HepG2 (cell line): Measurements from ENCODE around the gene BCAS1. TPM values are rescaled to one million over a fixed set of nuclear protein-coding genes. Genes with fewer than 3 reads are reported as not detected.

Experiments
- CEBPG ChIP-seq: IDR thresholded peaks from 2 replicates; pipeline ENCODE4 v1.6.1; 2016
- DPF2 ChIP-seq: sonication (generic); formaldehyde crosslinking; IDR thresholded peaks from 2 replicates; pipeline ENCODE4 v1.4.0; 2020; ENCODE audit warnings: mild to moderate bottlenecking, low read depth, missing genetic modification reagents, borderline replicate concordance
- GATAD2A ChIP-seq: IDR thresholded peaks from 2 replicates; pipeline ENCODE4 v1.6.1; 2016
- NR2C2 ChIP-seq: sonication (generic); formaldehyde crosslinking; IDR thresholded peaks from 2 replicates; pipeline ENCODE4 v1.4.0; 2020; ENCODE audit warnings: missing genetic modification reagents, mild to moderate bottlenecking, moderate library complexity, borderline replicate concordance
- PATZ1 ChIP-seq: sonication (generic); formaldehyde crosslinking; IDR thresholded peaks from 2 replicates; pipeline ENCODE4 v1.4.0; 2020; ENCODE audit warnings: missing genetic modification reagents
- PHF8 ChIP-seq: sonication (generic); formaldehyde crosslinking; IDR thresholded peaks from 2 replicates; pipeline ENCODE4 v1.5.0; 2020; ENCODE audit warnings: missing genetic modification reagents
- POGZ ChIP-seq: sonication (generic); formaldehyde crosslinking; IDR thresholded peaks from 2 replicates; pipeline ENCODE4 v1.4.0; 2020; ENCODE audit warnings: mild to moderate bottlenecking, missing genetic modification reagents
- RNF2 ChIP-seq: fragments of 450-650 bp; conservative IDR thresholded peaks from 2 replicates; pipeline ENCODE4 v1.6.1; 2016; ENCODE audit warnings: low read depth
- SMC3 ChIP-seq: IDR thresholded peaks from 2 replicates; pipeline ENCODE4 v1.6.1; 2011; ENCODE audit warnings: low read length, improper control_type of control experiment
- SOX13 ChIP-seq, 3 experiments: fragments of 450-650 bp in 1 of 3; sonication (generic) in 1 of 3; formaldehyde crosslinking in 1 of 3; IDR thresholded peaks in 2 of 3; conservative IDR thresholded peaks in 1 of 3; 2 replicates each; pipeline versions ENCODE4 v1.5.0 to v1.6.1; 2016 to 2020; ENCODE audit warnings: antibody characterized with exemption in 1 of 3, mild to moderate bottlenecking in 1 of 3, missing compliant biosample characterization in 1 of 3, missing genetic modification reagents in 1 of 3, moderate library complexity in 1 of 3
- SP1 ChIP-seq, 2 experiments: fragments of 450-650 bp in 1 of 2; sonication (generic) in 1 of 2; formaldehyde crosslinking in 1 of 2; IDR thresholded peaks; 2 replicates each; pipeline versions ENCODE4 v1.4.0 to v1.6.1; 2016 to 2020; ENCODE audit warnings: missing genetic modification reagents in 1 of 2
- ZFP82 ChIP-seq: sonication (generic); formaldehyde crosslinking; IDR thresholded peaks from 2 replicates; pipeline ENCODE4 v1.5.1; 2020; ENCODE audit warnings: mild to moderate bottlenecking, missing genetic modification reagents, borderline replicate concordance
- ZKSCAN5 ChIP-seq: sonication (generic); formaldehyde crosslinking; IDR thresholded peaks from 2 replicates; pipeline ENCODE4 v1.5.1; 2020; ENCODE audit warnings: mild to moderate bottlenecking, missing genetic modification reagents
- ZMYM4 ChIP-seq: sonication (generic); formaldehyde crosslinking; IDR thresholded peaks from 2 replicates; pipeline ENCODE4 v1.8.1; 2023; ENCODE audit warnings: mild to moderate bottlenecking, missing genetic modification reagents
- polyA plus RNA-seq, 8 experiments: library from polyadenylated mRNA; depleted of rRNA in 3 of 8; stranded (reverse) in 7 of 8; unstranded in 1 of 8; fragments of >200 nt; fragmentation: Illumina TruSeq in 4 of 8; extraction: Trizol in 4 of 8; gene quantifications; 2 replicates each; pipeline versions ENCODE4 v1.2.1 to v1.2.3, GENCODE V29; 2011 to 2016; ENCODE audit warnings: low read depth in 4 of 8, missing spikeins in 1 of 8, mixed read lengths in 1 of 8; ENCODE audit not compliant: insufficient read depth in 1 of 8
- total RNA-seq, 5 experiments: library from RNA; depleted of rRNA; stranded (reverse); fragments of >200 nt; fragmentation: Illumina TruSeq; extraction: Trizol; gene quantifications; 2 replicates each; pipeline ENCODE4 v1.2.3, GENCODE V29; 2016; ENCODE audit warnings: low read depth in 1 of 5
- TF ChIP-seq, protein P1 (sequence below): sonication (generic); formaldehyde crosslinking; IDR thresholded peaks from 2 replicates; pipeline ENCODE4 v1.4.0; 2020; ENCODE audit warnings: mild to moderate bottlenecking, missing genetic modification reagents
- TF ChIP-seq, protein P2 (sequence below), 2 experiments: fragments of 450-650 bp in 1 of 2; sonication (generic) in 1 of 2; formaldehyde crosslinking; IDR thresholded peaks; 2 replicates each; pipeline versions ENCODE4 v1.5.0 to v1.8.0; 2020 to 2022; ENCODE audit warnings: mild to moderate bottlenecking in 1 of 2, missing genetic modification reagents in 1 of 2
- TF ChIP-seq, protein P3 (sequence below): sonication (generic); formaldehyde crosslinking; IDR thresholded peaks from 2 replicates; pipeline ENCODE4 v1.8.0; 2022; ENCODE audit warnings: mild to moderate bottlenecking, missing genetic modification reagents, moderate library complexity
- TF ChIP-seq, protein P4 (sequence below): IDR thresholded peaks from 2 replicates; pipeline ENCODE4 v1.6.1; 2016; ENCODE audit warnings: missing genetic modification reagents, missing compliant biosample characterization
- TF ChIP-seq, protein P5 (sequence below): IDR thresholded peaks from 2 replicates; pipeline ENCODE4 v1.4.0; 2020; ENCODE audit warnings: mild to moderate bottlenecking, missing genetic modification reagents

Gene BCAS1
- total and polyA plus RNA-seq, 2 of the 13 experiments (the other 11 are each of a cell fraction or from before 2014, with no cell fraction given), result 0.55 to 0.91 TPM

- TF ChIP-seq POGZ (CRISPR knock-in tag), result peak; percentile 67; the same call in 1 of the 2 replicates
- peak; percentile 84 for TF ChIP-seq PATZ1 (CRISPR knock-in tag)
- TF ChIP-seq, protein P1, sequence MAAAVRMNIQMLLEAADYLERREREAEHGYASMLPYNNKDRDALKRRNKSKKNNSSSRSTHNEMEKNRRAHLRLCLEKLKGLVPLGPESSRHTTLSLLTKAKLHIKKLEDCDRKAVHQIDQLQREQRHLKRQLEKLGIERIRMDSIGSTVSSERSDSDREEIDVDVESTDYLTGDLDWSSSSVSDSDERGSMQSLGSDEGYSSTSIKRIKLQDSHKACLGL, result 0 out of 2 replicates have a peak, but pooled peaks have one; percentile 37
- TF ChIP-seq, protein P2, sequence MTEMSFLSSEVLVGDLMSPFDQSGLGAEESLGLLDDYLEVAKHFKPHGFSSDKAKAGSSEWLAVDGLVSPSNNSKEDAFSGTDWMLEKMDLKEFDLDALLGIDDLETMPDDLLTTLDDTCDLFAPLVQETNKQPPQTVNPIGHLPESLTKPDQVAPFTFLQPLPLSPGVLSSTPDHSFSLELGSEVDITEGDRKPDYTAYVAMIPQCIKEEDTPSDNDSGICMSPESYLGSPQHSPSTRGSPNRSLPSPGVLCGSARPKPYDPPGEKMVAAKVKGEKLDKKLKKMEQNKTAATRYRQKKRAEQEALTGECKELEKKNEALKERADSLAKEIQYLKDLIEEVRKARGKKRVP (CRISPR knock-in tag; IDR thresholded peaks at IDR 0.05), result 0 out of 4 replicates have a peak, but pooled peaks of 1 of the 2 experiments have one; percentile 45
- no peak for TF ChIP-seq SP1 (IDR thresholded peaks at IDR 0.05)
- no peak for TF ChIP-seq SP1 (CRISPR knock-in tag; IDR thresholded peaks at IDR 0.05)
- no peak for TF ChIP-seq SOX13 (IDR thresholded peaks at IDR 0.05)
- peak in 1 of 2 experiments; percentile 59; a peak in 1 of 4 replicates for TF ChIP-seq SOX13 (CRISPR knock-in tag; conservative IDR thresholded peaks at IDR 0.05 in 1 of 2, IDR thresholded peaks at IDR 0.05 in 1 of 2)
- TF ChIP-seq, protein P3, sequence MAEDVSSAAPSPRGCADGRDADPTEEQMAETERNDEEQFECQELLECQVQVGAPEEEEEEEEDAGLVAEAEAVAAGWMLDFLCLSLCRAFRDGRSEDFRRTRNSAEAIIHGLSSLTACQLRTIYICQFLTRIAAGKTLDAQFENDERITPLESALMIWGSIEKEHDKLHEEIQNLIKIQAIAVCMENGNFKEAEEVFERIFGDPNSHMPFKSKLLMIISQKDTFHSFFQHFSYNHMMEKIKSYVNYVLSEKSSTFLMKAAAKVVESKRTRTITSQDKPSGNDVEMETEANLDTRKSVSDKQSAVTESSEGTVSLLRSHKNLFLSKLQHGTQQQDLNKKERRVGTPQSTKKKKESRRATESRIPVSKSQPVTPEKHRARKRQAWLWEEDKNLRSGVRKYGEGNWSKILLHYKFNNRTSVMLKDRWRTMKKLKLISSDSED (CRISPR knock-in tag), result no peak
- peak; percentile 81 for TF ChIP-seq GATAD2A (CRISPR knock-in tag)
- no peak for TF ChIP-seq NR2C2 (CRISPR knock-in tag)
- peak; percentile 78 for TF ChIP-seq CEBPG (CRISPR knock-in tag)
- 0 out of 2 replicates have a peak, but pooled peaks have one; percentile 52 for TF ChIP-seq DPF2 (CRISPR knock-in tag)
- peak; percentile 65 for TF ChIP-seq ZMYM4 (CRISPR knock-in tag)
- TF ChIP-seq, protein P4, sequence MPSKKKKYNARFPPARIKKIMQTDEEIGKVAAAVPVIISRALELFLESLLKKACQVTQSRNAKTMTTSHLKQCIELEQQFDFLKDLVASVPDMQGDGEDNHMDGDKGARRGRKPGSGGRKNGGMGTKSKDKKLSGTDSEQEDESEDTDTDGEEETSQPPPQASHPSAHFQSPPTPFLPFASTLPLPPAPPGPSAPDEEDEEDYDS (CRISPR knock-in tag), result no peak
- TF ChIP-seq SMC3, result peak; percentile 33
- TF ChIP-seq, protein P5, sequence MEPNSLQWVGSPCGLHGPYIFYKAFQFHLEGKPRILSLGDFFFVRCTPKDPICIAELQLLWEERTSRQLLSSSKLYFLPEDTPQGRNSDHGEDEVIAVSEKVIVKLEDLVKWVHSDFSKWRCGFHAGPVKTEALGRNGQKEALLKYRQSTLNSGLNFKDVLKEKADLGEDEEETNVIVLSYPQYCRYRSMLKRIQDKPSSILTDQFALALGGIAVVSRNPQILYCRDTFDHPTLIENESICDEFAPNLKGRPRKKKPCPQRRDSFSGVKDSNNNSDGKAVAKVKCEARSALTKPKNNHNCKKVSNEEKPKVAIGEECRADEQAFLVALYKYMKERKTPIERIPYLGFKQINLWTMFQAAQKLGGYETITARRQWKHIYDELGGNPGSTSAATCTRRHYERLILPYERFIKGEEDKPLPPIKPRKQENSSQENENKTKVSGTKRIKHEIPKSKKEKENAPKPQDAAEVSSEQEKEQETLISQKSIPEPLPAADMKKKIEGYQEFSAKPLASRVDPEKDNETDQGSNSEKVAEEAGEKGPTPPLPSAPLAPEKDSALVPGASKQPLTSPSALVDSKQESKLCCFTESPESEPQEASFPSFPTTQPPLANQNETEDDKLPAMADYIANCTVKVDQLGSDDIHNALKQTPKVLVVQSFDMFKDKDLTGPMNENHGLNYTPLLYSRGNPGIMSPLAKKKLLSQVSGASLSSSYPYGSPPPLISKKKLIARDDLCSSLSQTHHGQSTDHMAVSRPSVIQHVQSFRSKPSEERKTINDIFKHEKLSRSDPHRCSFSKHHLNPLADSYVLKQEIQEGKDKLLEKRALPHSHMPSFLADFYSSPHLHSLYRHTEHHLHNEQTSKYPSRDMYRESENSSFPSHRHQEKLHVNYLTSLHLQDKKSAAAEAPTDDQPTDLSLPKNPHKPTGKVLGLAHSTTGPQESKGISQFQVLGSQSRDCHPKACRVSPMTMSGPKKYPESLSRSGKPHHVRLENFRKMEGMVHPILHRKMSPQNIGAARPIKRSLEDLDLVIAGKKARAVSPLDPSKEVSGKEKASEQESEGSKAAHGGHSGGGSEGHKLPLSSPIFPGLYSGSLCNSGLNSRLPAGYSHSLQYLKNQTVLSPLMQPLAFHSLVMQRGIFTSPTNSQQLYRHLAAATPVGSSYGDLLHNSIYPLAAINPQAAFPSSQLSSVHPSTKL, result peak; percentile 77
- TF ChIP-seq ZFP82 (CRISPR knock-in tag), result no peak
- TF ChIP-seq ZKSCAN5 (CRISPR knock-in tag), result 0 out of 2 replicates have a peak, but pooled peaks have one; percentile 32
- no peak for TF ChIP-seq PHF8 (CRISPR knock-in tag)
- TF ChIP-seq RNF2, result no peak
Measured at GRCh38 chr20:53942973-53943372, 127.4 kb downstream of the BCAS1 start (continued).
